Activated CD4-positive, alpha-beta T cell treated with anti-CD3 and anti-CD28 coated beads, Interleukin-2, amount 50 U/mL, for 1 hour (primary cell): ENCODE measurements around the gene RNASEL.
A peak's percentile ranks its signal among the peaks of the same experiment; 100 is the strongest.

Source experiments
- DNase-seq: peaks from one replicate; pipeline ENCODE4 v3.0.0-alpha.2; 2020

RNASEL gene

GRCh38 chr1:182598296-182598695, 9.2 kb upstream of the RNASEL start:
- DNase-seq: no peak

- no peak for DNase-seq
Observed at GRCh38 chr1:182596934-182597333, 7.9 kb upstream of the RNASEL start.

- peak; percentile 69 for DNase-seq
Observed at GRCh38 chr1:182595641-182596240, 6.7 kb upstream of the RNASEL start.

- no peak for DNase-seq
Observed at GRCh38 chr1:182589931-182590330, 875 bp upstream of the RNASEL start.

DNA sequence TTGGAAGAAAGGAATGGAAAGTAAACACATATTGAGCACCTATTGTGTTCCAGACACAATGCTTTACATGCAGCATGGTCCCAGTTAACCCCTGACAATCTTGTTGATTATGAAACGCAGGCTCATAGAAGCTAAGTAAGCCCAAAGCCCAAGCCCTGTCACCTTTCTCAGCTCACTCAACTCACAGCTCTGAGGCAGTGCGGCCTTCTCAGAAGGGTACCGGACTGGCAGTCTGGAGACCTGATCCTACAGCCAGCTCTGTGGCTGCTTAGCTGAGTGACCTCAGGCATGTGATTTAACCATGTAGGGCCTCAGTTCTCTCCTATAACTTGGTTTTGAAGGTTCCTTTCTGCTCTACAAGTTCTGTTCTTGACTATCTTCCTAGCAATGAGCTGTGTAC, 464 bp upstream of the RNASEL start:
- no peak for DNase-seq

- no peak for DNase-seq
Observed at GRCh38 chr1:182587666-182588499, 1.2 kb downstream of the RNASEL start.

GRCh38 chr1:182587093-182587492, 2.0 kb downstream of the RNASEL start:
- no peak for DNase-seq

DNA sequence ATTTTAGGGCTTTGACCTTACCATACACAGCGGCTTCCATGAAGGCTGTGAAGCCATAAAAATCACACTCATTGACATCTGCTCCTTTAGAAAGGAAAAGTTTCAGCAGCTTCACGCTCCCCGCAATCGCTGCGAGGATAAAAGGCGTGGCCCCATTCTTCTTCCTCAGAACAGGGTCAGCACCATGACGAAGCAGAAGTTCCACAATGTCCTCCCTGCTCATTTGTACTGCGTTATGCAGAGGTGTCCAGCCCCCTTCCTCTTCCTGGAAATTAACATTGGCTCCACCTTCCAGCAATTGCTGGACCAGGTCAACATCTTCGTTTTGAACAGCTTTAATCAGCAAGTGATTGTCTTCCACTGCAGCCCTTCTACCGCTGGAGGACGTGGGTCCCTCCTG, 2.7 kb downstream of the RNASEL start:
- no peak for DNase-seq

- no peak for DNase-seq
Observed at GRCh38 chr1:182584746-182585145, 4.3 kb downstream of the RNASEL start.

- DNase-seq: no peak
Observed at GRCh38 chr1:182580736-182581135, 8.3 kb downstream of the RNASEL start.

DNA sequence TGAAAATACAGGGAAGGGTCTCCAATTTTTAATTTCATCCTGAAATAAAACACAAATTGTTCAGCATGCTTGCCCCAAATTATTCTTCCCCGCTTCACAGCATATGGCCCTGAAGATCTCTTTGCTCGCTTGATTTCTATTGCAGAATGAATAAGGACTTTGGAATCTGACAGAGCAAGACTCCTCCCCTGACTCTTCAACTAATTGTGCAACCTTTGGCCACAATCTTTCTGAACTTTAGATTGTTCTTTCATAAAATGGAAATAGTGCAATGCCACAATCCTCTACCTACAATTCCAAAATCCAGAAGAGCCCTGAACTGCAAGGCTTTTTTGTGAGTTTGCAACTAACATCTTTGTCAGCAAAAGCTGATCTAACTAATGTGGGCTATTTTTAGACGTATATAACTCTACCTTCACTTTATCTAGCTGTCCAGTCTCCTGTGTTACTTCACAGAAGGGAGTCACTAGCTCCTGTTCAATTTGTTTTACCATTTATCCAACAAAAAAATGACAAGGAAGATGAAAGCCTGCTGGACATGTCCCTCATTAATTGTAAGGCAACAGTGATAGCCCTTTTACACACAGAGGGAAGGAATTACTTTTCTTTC, 13.4 kb downstream of the RNASEL start:
- DNase-seq: no peak

GRCh38 chr1:182574156-182574555, 14.9 kb downstream of the RNASEL start:
- no peak for DNase-seq

GRCh38 chr1:182570611-182570970, 18.5 kb downstream of the RNASEL start:
- no peak for DNase-seq

GRCh38 chr1:182569939-182570610, 19.0 kb downstream of the RNASEL start:
- no peak for DNase-seq

DNA sequence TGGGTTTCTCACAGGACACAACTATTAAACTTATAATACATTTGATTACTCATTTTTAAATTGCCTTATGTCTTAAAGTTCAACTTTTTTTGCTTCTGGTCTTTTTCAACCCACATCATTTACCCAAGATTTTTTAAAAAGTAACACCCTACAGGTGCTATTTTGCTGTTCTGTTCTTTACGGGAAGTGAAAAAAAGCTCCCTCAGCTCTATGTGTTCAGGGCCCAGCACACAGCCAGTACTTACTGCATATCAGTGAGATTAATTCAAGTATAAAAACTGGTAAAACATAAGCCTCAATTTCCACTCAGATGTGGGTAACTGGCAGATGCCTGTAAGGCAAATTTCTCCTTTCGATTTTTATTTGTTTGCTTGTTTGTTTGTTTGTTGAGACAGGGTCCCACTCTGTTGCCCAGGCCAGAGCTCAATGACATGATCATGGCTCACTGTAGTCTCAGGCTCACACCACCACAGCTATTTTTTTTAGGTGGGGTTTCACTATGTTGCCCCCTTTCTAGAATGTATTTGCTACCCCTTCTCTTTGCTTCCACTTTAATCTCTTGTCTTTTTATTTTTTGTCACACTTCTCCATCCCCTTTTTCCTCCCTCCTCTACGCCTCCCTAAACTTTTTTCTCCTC, 20.3 kb downstream of the RNASEL start:
- no peak for DNase-seq

DNA sequence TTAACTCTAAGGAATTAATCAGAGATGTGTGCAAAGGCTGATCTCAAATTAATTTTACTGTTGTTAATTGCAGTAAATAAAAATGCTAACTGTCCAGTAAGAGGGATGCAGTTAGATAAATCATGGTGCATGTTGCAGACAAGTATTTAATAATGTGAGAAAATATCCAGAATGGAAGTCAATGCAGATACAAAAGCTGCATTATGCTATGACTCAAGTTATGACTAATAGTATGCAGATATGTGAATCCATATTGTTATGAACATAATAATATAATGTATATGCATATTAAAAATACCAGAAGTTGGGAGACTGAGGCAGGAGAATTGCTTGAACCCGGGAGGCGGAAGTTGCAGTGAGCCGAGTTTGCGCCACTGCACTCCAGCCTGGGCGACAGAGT, 21.4 kb downstream of the RNASEL start:
- DNase-seq: no peak

GRCh38 chr1:182565537-182565936, 23.5 kb downstream of the RNASEL start:
- no peak for DNase-seq

DNA sequence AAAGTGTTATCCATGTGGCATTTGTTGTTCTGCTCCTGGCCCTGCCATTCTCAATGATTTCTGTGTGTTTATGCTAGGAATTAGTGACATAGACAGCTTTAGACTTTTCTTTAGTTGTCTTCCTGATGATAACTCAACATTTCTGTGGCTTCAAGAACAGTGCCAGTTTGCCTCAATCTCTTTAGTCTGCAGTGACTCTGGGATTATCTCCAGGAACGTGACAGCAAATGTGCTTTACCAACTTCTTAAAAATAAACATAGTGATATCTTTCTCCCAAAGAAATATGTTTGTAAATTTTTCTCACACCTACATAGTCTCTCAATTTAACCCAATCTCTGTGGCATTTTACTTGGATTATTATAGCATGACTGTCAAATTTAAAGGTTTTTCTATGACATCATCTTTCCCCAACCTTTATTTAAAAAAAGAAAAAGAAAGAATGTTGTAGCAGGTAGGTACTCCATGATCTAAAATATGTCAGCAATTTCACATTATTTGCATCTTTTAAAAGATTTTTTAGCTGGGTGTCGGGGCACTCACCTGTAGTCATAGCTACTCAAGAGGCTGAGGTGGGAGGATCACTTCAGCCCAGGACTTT, 24.6 kb downstream of the RNASEL start:
- no peak for DNase-seq

DNA sequence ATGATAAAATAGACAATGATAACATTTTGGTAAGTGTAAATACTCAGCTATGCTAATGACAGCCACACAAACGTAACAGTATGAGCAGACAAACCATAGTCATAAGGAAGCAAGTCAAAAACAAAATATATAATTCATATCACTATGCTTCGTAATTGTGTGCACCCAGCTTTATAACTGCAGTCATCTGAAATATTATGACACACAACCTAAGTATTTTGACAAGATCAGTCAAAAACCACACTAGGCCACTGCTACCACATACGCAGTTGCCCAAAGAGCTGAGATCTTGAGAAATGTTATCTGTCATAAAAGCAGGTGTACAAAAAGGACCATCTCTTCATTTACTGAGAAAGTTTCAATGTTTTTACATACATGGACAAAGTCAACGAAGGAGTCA, 26.0 kb downstream of the RNASEL start:
- DNase-seq: no peak

- DNase-seq: no peak
Observed at GRCh38 chr1:182561456-182561855, 27.6 kb downstream of the RNASEL start.

DNA sequence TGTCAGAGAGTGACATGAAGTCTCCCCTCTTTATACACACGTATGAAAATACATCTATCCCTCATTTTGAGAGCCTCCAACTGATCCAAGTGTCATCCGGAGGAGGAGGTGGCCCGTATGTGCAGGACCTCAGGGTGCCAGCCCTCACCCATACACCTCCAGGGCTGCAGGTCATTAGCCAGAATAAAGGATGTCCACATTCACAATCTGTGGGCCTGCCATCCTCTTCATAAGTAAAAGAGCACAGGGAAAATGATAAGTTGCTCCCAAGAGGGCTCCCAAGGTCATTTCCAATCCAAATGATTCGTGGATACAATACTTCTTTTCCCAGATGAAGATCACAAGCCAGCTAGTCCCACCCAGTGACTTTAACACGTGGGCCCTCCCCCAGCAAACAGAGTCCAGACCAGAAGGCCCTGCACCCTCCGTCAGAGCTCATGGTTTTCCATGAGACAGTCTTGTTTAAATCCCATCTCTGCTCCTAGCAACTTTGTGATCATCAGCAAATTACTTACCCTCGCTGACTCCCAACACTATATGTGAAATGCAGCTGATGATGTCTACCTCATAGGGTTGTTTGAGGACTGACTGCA, 28.6 kb downstream of the RNASEL start:
- DNase-seq: no peak

- no peak for DNase-seq
Observed at GRCh38 chr1:182556279-182556678, 32.8 kb downstream of the RNASEL start.
